DMS53 treated with DMSO at 0.1 percent for 48 hours (cell line): ENCODE results near the gene RNF25.

Experiments
- DNase-seq: peaks from one replicate; lab custom pipeline; 2025; ENCODE audit not compliant: unreplicated experiment; lab: John Stamatoyannopoulos, UW

The RNF25 gene

GRCh38 chr2:218680061-218680460 lies 8.3 kb upstream of the RNF25 start:
- no peak for DNase-seq

GRCh38 chr2:218679119-218679518 lies 7.3 kb upstream of the RNF25 start:
- no peak for DNase-seq

GRCh38 chr2:218671097-218671653 lies 627 bp downstream of the RNF25 start:
- DNase-seq, result no peak

GRCh38 chr2:218664653-218665052 lies 7.1 kb downstream of the RNF25 start:
- DNase-seq, result no peak

GRCh38 chr2:218663901-218664300 lies 7.9 kb downstream of the RNF25 start:
- no peak for DNase-seq

- no peak for DNase-seq
These were observed 9.0 kb downstream of the RNF25 start for GRCh38 chr2:218662827-218663226.

- DNase-seq, result no peak
These were observed 9.4 kb downstream of the RNF25 start for GRCh38 chr2:218662377-218662776.

- DNase-seq, result no peak
These were observed 11.8 kb downstream of the RNF25 start for GRCh38 chr2:218659988-218660358.

GRCh38 chr2:218659258-218659987 lies 12.4 kb downstream of the RNF25 start, which contains the start of the genes BCS1L and ZNF142:
Gene BCS1L (plus strand): TSS chr2:218659683. CDS start chr2:218660988, 1,305 bp downstream.
Gene ZNF142 (minus strand): TSS chr2:218659623. CDS start chr2:218656429, 3,194 bp downstream.
- peak; percentile 57 for DNase-seq

- peak; percentile 11 for DNase-seq
These were observed 13.0 kb downstream of the RNF25 start for GRCh38 chr2:218658671-218659257.

GRCh38 chr2:218655751-218656150 lies 16.1 kb downstream of the RNF25 start:
- no peak for DNase-seq

GRCh38 chr2:218648787-218649100 lies 23.1 kb downstream of the RNF25 start:
- DNase-seq, result no peak

GRCh38 chr2:218648088-218648786 lies 23.6 kb downstream of the RNF25 start:
- DNase-seq, result peak; percentile 23

GRCh38 chr2:218645126-218645525 lies 26.7 kb downstream of the RNF25 start:
- no peak for DNase-seq

- DNase-seq, result no peak
These were observed 27.1 kb downstream of the RNF25 start for GRCh38 chr2:218644721-218645120.

- no peak for DNase-seq
These were observed 28.0 kb downstream of the RNF25 start for GRCh38 chr2:218643751-218644310.

GRCh38 chr2:218642786-218643185 lies 29.0 kb downstream of the RNF25 start:
- no peak for DNase-seq

- DNase-seq, result no peak
These were observed 29.6 kb downstream of the RNF25 start for GRCh38 chr2:218642121-218642656.

GRCh38 chr2:218638372-218638771 lies 33.4 kb downstream of the RNF25 start:
- DNase-seq, result no peak

- no peak for DNase-seq
These were observed 36.1 kb downstream of the RNF25 start for GRCh38 chr2:218635719-218636118.

- no peak for DNase-seq
These were observed 40.0 kb downstream of the RNF25 start for GRCh38 chr2:218631837-218632236.
